WTC11 (cell line): ENCODE data around the gene ZNF426. TPM values are rescaled to one million over a fixed set of nuclear protein-coding genes. Genes with fewer than 3 reads are reported as not detected.

ENCODE experiments used
- ATAC-seq: fragments of 200-7000 bp; cut with Tn5 transposase; 2 replicates; pipeline ENCODE4 v1.10.0; 2021; ENCODE audit warnings: mild to moderate bottlenecking, moderate library complexity
- Bru-seq: library from RNA; stranded (reverse); fragments of 400-500 nt; gene quantifications from one replicate; lab custom pipeline; 2021; lab: Mats Ljungman, UMichigan
- CTCF ChIA-PET: fragments of 300-600 bp; sonication (Branson Sonifier 250); formaldehyde crosslinking; loops from one replicate; lab custom pipeline; 2021; ENCODE audit warnings: antibody characterized with exemption; lab: Charles Lee
- POLR2A ChIA-PET: fragments of 350-600 bp; sonication (Branson Sonifier 250); formaldehyde crosslinking; loops from one replicate; lab custom pipeline; 2021; ENCODE audit warnings: antibody characterized with exemption; lab: Charles Lee
- DNase-seq: peaks from one replicate; pipeline ENCODE4 v3.0.0; 2021; ENCODE audit warnings: low spot score
- H3K27ac Mint-ChIP-seq: 2 replicates; pipeline ENCODE4 v1.8.0; 2021; ENCODE audit warnings: mixed read lengths
- H3K27me3 Mint-ChIP-seq: 2 replicates; pipeline ENCODE4 v1.8.0; 2021; ENCODE audit warnings: low read depth, mild to moderate bottlenecking, moderate library complexity, mixed read lengths
- H3K36me3 Mint-ChIP-seq: 2 replicates; pipeline ENCODE4 v1.8.0; 2021; ENCODE audit warnings: mixed read lengths
- H3K4me1 Mint-ChIP-seq: 2 replicates; pipeline ENCODE4 v1.8.0; 2022; ENCODE audit warnings: mixed read lengths
- H3K4me3 Mint-ChIP-seq: 2 replicates; pipeline ENCODE4 v1.8.0; 2021; ENCODE audit warnings: mild to moderate bottlenecking, moderate library complexity, mixed read lengths
- H3K9me3 Mint-ChIP-seq: 2 replicates; pipeline ENCODE4 v1.8.0; 2021; ENCODE audit warnings: mixed read lengths
- CREM ChIP-seq: sonication (generic); formaldehyde crosslinking; IDR thresholded peaks from 2 replicates; pipeline ENCODE4 v1.8.1; 2022; ENCODE audit warnings: mild to moderate bottlenecking, missing genetic modification reagents, moderate library complexity
- E2F1 ChIP-seq: sonication (generic); formaldehyde crosslinking; IDR thresholded peaks from 2 replicates; pipeline ENCODE4 v1.8.0; 2022; ENCODE audit warnings: mild to moderate bottlenecking, missing genetic modification reagents
- ELF4 ChIP-seq: sonication (generic); formaldehyde crosslinking; IDR thresholded peaks from 2 replicates; pipeline ENCODE4 v1.8.1; 2022; ENCODE audit warnings: low read depth, mild to moderate bottlenecking, moderate library complexity, missing genetic modification reagents
- EMX1 ChIP-seq: fragments of 250-450 bp; sonication (Bioruptor Pico); IDR thresholded peaks from 2 replicates; pipeline ENCODE4 v1.8.0; 2021; ENCODE audit warnings: mild to moderate bottlenecking
- FOXJ3 ChIP-seq: sonication (generic); formaldehyde crosslinking; IDR thresholded peaks from 2 replicates; pipeline ENCODE4 v1.9.0; 2021; ENCODE audit warnings: missing genetic modification reagents, mild to moderate bottlenecking, borderline replicate concordance
- FOXK1 ChIP-seq: sonication (generic); formaldehyde crosslinking; IDR thresholded peaks from 2 replicates; pipeline ENCODE4 v1.8.0; 2022; ENCODE audit warnings: mild to moderate bottlenecking, moderate library complexity, missing genetic modification reagents
- FOXP1 ChIP-seq: sonication (generic); formaldehyde crosslinking; IDR thresholded peaks from 2 replicates; pipeline ENCODE4 v1.8.0; 2022; ENCODE audit warnings: missing genetic modification reagents, mild to moderate bottlenecking, moderate library complexity, borderline replicate concordance
- GABPB1 ChIP-seq: sonication (generic); formaldehyde crosslinking; IDR thresholded peaks from 2 replicates; pipeline ENCODE4 v1.8.1; 2023; ENCODE audit warnings: mild to moderate bottlenecking, missing genetic modification reagents
- HMGXB4 ChIP-seq: sonication (generic); formaldehyde crosslinking; IDR thresholded peaks from 2 replicates; pipeline ENCODE4 v1.8.1; 2023; ENCODE audit warnings: mild to moderate bottlenecking, moderate library complexity, missing genetic modification reagents
- IRF2 ChIP-seq: sonication (generic); formaldehyde crosslinking; IDR thresholded peaks from 2 replicates; pipeline ENCODE4 v1.8.0; 2022; ENCODE audit warnings: low read depth, missing genetic modification reagents, borderline replicate concordance
- JAZF1 ChIP-seq: fragments of 250-450 bp; sonication (Bioruptor Pico); IDR thresholded peaks from 2 replicates; pipeline ENCODE4 v1.9.0; 2021; ENCODE audit warnings: moderate library complexity, mild to moderate bottlenecking, inconsistent platforms
- NFE2L1 ChIP-seq: sonication (generic); formaldehyde crosslinking; IDR thresholded peaks from 2 replicates; pipeline ENCODE4 v1.8.1; 2023; ENCODE audit warnings: missing genetic modification reagents
- NFYB ChIP-seq: sonication (generic); formaldehyde crosslinking; conservative IDR thresholded peaks from 2 replicates; pipeline ENCODE4 v1.8.0; 2022; ENCODE audit warnings: low read depth, missing genetic modification reagents
- OVOL2 ChIP-seq: fragments of 250-450 bp; sonication (Bioruptor Pico); IDR thresholded peaks from 2 replicates; pipeline ENCODE4 v1.9.0; 2021; ENCODE audit warnings: mild to moderate bottlenecking, borderline replicate concordance
- PRRX2 ChIP-seq: fragments of 250-450 bp; sonication (Bioruptor Pico); IDR thresholded peaks from 2 replicates; pipeline ENCODE4 v1.8.0; 2021; ENCODE audit warnings: mild to moderate bottlenecking
- RORB ChIP-seq: fragments of 250-450 bp; sonication (Bioruptor Pico); IDR thresholded peaks from 2 replicates; pipeline ENCODE4 v1.9.0; 2021; ENCODE audit warnings: mild to moderate bottlenecking
- STAT6 ChIP-seq: sonication (generic); formaldehyde crosslinking; conservative IDR thresholded peaks from 2 replicates; pipeline ENCODE4 v1.8.1; 2023; ENCODE audit warnings: mild to moderate bottlenecking, low read depth, missing genetic modification reagents, moderate library complexity
- TP53 ChIP-seq: sonication (generic); formaldehyde crosslinking; IDR thresholded peaks from 2 replicates; pipeline ENCODE4 v1.8.1; 2023; ENCODE audit warnings: mild to moderate bottlenecking, missing genetic modification reagents
- ZBTB21 ChIP-seq: sonication (generic); formaldehyde crosslinking; IDR thresholded peaks from 2 replicates; pipeline ENCODE4 v1.8.1; 2023; ENCODE audit warnings: mild to moderate bottlenecking, missing genetic modification reagents, borderline replicate concordance
- ZNF121 ChIP-seq: sonication (generic); formaldehyde crosslinking; IDR thresholded peaks from 2 replicates; pipeline ENCODE4 v1.8.0; 2023; ENCODE audit warnings: missing genetic modification reagents
- ZNF232 ChIP-seq: sonication (generic); formaldehyde crosslinking; IDR thresholded peaks from 2 replicates; pipeline ENCODE4 v1.8.0; 2022; ENCODE audit warnings: mild to moderate bottlenecking, missing genetic modification reagents
- ZNF423 ChIP-seq: fragments of 250-450 bp; sonication (Bioruptor Pico); IDR thresholded peaks from 2 replicates; pipeline ENCODE4 v2.1.2; 2022; ENCODE audit warnings: mild to moderate bottlenecking, moderate library complexity
- ZNF512 ChIP-seq: sonication (generic); formaldehyde crosslinking; IDR thresholded peaks from 2 replicates; pipeline ENCODE4 v1.8.1; 2022; ENCODE audit warnings: missing genetic modification reagents, borderline replicate concordance
- long read RNA-seq, 3 experiments: library from RNA in 1 of 3; library from capped mRNA in 1 of 3; library from polyadenylated mRNA in 1 of 3; unstranded in 2 of 3; stranded (forward) in 1 of 3; transcript quantifications; one replicate each; pipeline ENCODE4 v2.0.0, GENCODE V29; 2021
- total RNA-seq: library from RNA; stranded (reverse); gene quantifications from 3 replicates; pipeline ENCODE4 v1.2.3, GENCODE V29; 2021
- TF ChIP-seq, protein P1 (sequence below): sonication (generic); formaldehyde crosslinking; IDR thresholded peaks from 2 replicates; pipeline ENCODE4 v1.8.1; 2023; ENCODE audit warnings: mild to moderate bottlenecking, missing genetic modification reagents
- TF ChIP-seq, protein P2 (sequence below): sonication (generic); formaldehyde crosslinking; IDR thresholded peaks from 2 replicates; pipeline ENCODE4 v1.8.0; 2022; ENCODE audit warnings: mild to moderate bottlenecking, missing genetic modification reagents

The ZNF426 gene
- total RNA-seq (27.1 to 30.3 TPM (median 27.2 TPM) in 3 replicates), Bru-seq, nascent RNA (percentile 90 among the genes with signal in this experiment)
- long read RNA-seq, experiment 1, full-length matches to known transcripts: 6 of 25 reads
- long read RNA-seq, experiment 1, partial matches to known transcripts: 9 of 25 reads
- long read RNA-seq, experiment 1, other reads (novel, unspliced or antisense): 10 of 25 reads
- long read RNA-seq, experiment 2, partial matches to known transcripts: 1 of 7 reads
- long read RNA-seq, experiment 2, other reads (novel, unspliced or antisense): 6 of 7 reads
- long read RNA-seq, experiment 3, full-length matches to known transcripts: 6 of 23 reads
- long read RNA-seq, experiment 3, partial matches to known transcripts: 14 of 23 reads
- long read RNA-seq, experiment 3, other reads (novel, unspliced or antisense): 3 of 23 reads

DNA sequence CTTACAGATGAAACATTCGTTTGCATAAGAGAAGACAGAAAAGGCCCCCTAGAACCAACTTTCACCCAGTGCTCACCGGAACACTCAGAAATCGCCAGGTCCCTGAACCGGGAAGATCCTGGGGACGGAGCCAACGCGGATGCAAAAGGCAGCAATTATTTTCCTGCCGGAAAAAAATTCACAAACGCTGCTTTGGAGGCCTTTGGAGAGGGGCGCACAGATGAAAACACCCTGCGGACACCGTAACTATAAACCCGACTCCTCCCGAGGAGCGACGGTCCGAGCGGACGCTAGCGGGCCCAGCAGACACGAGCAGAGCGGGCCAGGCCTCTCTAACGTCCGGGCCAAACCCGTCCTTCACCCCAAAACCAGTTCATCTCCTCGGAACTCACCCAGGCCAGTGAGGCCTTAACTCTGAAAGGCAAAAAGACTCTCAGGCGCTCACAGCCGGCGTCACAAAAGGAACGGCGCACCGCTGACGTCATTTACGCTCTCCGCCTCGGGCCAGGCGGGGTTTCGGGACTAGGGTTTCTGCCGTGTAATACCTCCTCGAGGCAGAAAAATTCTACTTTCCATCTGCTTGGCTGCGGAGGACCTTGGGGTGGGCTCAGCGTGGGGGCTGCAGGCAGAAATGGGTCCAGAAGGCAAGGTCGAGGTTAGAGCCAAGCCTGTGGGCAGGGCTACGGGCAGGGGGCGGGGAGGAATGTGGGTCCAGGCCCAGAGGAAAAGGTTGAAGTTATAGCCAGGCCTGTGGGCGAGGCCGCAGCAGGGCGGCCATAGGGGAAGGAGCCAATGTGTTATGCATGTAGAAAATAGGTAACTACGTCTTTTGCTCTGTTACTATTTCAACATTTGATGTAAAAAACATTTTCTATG is at the start of gene ZNF426:
TSS of gene ZNF426 (minus strand) at position 463 of the 876 bp plus-strand sequence. CDS start 2,413 bp downstream, outside the sequence.
- ChIA-PET POLR2A (no interaction called here), CTCF (no interaction called here)
- peaks cover 3% of the 10 kb centered on the region; the same call in 1 of the 2 replicates for H3K27me3 Mint-ChIP-seq
- H3K27ac Mint-ChIP-seq: peak within 1 kb of the TSS; percentile 100
- peak within 1 kb of the TSS; percentile 99 for H3K4me3 Mint-ChIP-seq
- DNase-seq (peak; percentile 89), ATAC-seq (peak; percentile 95)
- peaks cover 47% of the 10 kb centered on the region for H3K36me3 Mint-ChIP-seq
- peaks cover 38% of the 10 kb centered on the region for H3K9me3 Mint-ChIP-seq
- peaks cover 6% of the 10 kb centered on the region for H3K4me1 Mint-ChIP-seq
- TF ChIP-seq NFE2L1 (0 out of 2 replicates have a peak, but pooled peaks have one; percentile 13), ZNF232 (no peak), ELF4 (CRISPR knock-in tag) (no peak), JAZF1 (no peak), RORB (CRISPR knock-in tag) (no peak), ZNF512 (CRISPR knock-in tag) (no peak), FOXP1 (CRISPR knock-in tag) (no peak), E2F1 (CRISPR knock-in tag) (no peak), CREM (CRISPR knock-in tag) (peak; percentile 98), FOXK1 (CRISPR knock-in tag) (peak; percentile 75), STAT6 (CRISPR knock-in tag) (no peak), PRRX2 (CRISPR knock-in tag) (no peak), ZNF423 (CRISPR knock-in tag) (peak; percentile 79; the same call in 1 of the 2 replicates), ZBTB21 (CRISPR knock-in tag) (peak; percentile 71; the same call in 1 of the 2 replicates), HMGXB4 (CRISPR knock-in tag) (no peak), TP53 (no peak), FOXJ3 (CRISPR knock-in tag) (no peak), NFYB (CRISPR knock-in tag) (no peak), ZNF121 (no peak), IRF2 (no peak), OVOL2 (CRISPR knock-in tag) (no peak), EMX1 (CRISPR knock-in tag) (no peak), GABPB1 (CRISPR knock-in tag) (peak; percentile 72)
- TF ChIP-seq, protein P1, sequence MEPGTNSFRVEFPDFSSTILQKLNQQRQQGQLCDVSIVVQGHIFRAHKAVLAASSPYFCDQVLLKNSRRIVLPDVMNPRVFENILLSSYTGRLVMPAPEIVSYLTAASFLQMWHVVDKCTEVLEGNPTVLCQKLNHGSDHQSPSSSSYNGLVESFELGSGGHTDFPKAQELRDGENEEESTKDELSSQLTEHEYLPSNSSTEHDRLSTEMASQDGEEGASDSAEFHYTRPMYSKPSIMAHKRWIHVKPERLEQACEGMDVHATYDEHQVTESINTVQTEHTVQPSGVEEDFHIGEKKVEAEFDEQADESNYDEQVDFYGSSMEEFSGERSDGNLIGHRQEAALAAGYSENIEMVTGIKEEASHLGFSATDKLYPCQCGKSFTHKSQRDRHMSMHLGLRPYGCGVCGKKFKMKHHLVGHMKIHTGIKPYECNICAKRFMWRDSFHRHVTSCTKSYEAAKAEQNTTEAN (CRISPR knock-in tag): no peak
- TF ChIP-seq, protein P2, sequence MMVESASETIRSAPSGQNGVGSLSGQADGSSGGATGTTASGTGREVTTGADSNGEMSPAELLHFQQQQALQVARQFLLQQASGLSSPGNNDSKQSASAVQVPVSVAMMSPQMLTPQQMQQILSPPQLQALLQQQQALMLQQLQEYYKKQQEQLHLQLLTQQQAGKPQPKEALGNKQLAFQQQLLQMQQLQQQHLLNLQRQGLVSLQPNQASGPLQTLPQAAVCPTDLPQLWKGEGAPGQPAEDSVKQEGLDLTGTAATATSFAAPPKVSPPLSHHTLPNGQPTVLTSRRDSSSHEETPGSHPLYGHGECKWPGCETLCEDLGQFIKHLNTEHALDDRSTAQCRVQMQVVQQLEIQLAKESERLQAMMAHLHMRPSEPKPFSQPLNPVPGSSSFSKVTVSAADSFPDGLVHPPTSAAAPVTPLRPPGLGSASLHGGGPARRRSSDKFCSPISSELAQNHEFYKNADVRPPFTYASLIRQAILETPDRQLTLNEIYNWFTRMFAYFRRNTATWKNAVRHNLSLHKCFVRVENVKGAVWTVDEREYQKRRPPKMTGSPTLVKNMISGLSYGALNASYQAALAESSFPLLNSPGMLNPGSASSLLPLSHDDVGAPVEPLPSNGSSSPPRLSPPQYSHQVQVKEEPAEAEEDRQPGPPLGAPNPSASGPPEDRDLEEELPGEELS (CRISPR knock-in tag): peak; percentile 40; the same call in 1 of the 2 replicates
